GM21526 (cell line): ENCODE data around the gene MECP2.
"Not testable (repeated sequence)": the region's sequence is repeated elsewhere in the genome, so short reads cannot be mapped to it uniquely, and the experiment has no call there.

Experiments
- ATAC-seq: cut with Tn5 transposase; IDR thresholded peaks from one replicate; pipeline ENCODE4 v1.9.1; 2021; ENCODE audit warnings: moderate library complexity; ENCODE audit not compliant: unreplicated experiment, low FRiP score

MECP2 gene

DNA sequence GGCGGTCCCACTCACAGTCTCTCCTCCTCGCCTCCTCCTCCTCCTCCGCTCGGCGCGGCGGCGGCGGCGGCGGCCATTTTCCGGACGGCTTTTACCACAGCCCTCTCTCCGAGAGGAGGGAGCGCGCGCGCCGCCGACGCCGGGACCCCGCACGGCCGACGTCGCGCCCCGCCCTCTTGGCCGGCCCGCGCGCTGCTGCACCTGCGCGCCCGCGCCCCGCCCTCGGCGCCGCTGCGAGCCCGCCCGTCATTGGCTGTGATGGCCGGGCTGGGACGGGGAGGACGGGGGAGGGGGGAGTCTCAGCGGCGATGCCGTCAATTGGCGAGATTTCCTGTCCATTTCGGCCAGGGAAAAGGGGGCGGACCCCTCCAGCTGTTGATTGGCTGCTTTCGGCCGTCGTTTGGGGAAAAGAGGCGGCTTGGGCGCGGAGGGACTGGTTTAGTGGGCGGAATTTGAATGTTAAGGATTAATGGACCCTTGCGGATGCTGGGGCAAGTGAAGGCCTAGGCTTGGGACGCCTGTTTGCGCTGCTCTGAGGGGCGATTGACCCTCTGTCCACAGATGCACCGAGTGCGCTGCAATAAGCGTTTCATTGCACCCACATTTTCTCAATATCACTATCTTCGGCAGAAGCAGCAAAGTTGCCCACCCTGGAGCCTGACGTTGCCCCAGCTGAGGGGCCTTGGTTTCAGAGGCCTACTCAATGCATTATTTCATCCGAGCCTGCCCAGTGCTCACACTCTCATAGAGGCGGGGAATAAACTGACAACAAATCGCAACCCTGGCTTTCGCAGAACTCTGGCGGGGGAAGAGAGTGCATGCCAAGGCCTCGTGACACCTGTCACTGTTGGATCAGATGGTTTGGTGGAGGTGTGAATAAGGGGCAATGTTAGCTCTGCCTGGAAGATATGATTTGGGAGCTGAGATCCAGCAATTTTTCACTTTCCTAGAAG lies at the start of gene MECP2:
TSS of gene MECP2 (minus strand) at position 129 of the 953 bp plus-strand sequence.
- ATAC-seq = peak; percentile 71

DNA sequence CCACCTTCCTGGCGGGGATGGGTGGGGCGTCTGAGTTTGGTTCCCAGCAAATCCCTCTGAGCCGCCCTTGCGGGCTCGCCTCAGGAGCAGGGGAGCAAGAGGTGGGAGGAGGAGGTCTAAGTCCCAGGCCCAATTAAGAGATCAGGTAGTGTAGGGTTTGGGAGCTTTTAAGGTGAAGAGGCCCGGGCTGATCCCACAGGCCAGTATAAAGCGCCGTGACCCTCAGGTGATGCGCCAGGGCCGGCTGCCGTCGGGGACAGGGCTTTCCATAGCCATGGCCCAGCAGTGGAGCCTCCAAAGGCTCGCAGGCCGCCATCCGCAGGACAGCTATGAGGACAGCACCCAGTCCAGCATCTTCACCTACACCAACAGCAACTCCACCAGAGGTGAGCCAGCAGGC lies 46.5 kb upstream of the MECP2 start, which contains the start of gene OPN1LW:
TSS of gene OPN1LW (plus strand) at position 234 of the 400 bp plus-strand sequence. CDS start at position 275, 41 bp downstream.
- not testable (repeated sequence) for ATAC-seq

DNA sequence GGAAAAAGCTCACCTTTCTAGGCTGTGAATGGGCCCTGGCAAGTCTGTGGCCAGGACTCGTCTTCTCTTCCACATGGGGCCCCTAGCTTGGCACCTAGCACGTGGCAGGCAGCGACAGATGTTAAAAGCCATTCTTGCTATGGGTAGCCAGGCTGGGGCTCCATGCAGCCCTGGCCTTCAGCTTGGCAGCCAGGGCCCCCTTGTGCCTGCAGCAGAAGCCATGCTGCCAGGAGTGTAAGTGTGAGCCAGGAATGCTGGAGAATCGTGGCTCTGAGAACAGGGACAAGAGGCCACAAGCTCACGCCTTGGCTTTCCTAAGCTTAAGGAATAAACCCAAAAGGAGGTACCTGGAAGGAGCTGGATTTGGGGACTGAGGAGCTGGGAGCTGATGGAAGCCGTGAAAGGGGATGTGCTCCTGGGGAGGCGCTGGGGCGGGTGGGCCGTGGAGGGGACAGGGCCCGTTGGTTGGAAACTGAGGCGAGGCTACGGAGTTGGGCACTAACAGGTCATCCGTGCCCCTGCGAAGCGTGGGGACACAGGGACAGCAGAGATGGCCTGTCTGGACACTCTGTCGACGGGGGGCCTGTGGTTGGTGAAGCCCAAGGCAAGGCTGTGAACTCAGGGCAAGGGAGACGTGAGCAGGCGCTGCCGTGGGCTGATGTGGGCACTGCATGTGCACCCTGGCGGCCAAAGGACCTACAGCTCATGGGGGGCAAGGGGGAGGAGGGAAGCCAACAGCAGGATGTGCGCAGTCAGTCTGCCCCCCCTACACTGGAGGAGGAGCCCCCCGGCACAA lies 45.6 kb upstream of the MECP2 start:
- no peak for ATAC-seq

DNA sequence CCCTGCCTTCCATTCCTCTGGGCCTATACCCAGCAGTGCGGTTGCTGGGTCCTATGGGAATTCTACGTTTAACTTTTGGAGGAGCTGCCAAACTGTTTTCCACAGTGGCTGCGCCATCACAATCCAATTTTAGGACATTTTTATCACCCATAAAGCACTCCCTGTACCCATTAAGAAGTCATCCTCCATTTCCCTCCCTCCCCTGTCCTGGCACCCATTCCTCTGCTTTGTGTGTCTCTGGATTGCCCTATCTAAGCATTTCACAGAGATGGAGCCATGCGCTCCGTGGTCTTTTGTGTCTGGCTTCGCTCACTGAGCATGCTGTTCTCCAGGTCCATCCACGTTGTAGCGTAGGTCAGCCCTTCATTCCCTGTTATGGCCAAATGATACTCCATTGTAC lies 44.9 kb upstream of the MECP2 start:
- no peak for ATAC-seq

DNA sequence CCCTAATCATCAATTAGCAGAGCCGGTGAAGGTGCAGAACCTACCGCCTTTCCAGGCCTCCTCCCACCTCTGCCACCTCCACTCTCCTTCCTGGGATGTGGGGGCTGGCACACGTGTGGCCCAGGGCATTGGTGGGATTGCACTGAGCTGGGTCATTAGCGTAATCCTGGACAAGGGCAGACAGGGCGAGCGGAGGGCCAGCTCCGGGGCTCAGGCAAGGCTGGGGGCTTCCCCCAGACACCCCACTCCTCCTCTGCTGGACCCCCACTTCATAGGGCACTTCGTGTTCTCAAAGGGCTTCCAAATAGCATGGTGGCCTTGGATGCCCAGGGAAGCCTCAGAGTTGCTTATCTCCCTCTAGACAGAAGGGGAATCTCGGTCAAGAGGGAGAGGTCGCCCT lies 43.2 kb upstream of the MECP2 start:
- ATAC-seq = no peak

DNA sequence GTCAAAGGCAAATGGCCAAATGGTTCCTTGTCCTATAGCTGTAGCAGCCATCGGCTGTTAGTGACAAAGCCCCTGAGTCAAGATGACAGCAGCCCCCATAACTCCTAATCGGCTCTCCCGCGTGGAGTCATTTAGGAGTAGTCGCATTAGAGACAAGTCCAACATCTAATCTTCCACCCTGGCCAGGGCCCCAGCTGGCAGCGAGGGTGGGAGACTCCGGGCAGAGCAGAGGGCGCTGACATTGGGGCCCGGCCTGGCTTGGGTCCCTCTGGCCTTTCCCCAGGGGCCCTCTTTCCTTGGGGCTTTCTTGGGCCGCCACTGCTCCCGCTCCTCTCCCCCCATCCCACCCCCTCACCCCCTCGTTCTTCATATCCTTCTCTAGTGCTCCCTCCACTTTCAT lies 42.7 kb upstream of the MECP2 start:
- no peak for ATAC-seq

DNA sequence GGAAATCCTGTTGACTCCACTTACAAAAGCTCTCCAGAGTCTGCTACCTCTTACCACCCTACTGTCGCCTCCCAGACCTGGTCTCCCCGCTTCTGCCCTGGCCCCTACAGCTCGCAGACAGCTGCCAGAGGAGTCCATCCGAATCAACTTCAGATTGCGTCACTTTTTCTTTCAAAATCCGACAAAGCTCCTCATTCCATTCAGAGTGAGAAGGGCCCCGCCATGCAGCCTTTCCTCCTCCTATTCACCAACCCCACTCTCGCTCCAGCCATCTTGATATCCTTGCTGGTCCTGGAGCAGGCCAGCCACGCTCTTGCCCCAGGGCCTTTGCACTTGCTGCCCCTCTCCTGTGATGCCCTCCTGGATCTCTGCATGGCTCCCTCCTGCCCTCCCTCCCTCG lies 41.3 kb upstream of the MECP2 start:
- ATAC-seq = no peak

DNA sequence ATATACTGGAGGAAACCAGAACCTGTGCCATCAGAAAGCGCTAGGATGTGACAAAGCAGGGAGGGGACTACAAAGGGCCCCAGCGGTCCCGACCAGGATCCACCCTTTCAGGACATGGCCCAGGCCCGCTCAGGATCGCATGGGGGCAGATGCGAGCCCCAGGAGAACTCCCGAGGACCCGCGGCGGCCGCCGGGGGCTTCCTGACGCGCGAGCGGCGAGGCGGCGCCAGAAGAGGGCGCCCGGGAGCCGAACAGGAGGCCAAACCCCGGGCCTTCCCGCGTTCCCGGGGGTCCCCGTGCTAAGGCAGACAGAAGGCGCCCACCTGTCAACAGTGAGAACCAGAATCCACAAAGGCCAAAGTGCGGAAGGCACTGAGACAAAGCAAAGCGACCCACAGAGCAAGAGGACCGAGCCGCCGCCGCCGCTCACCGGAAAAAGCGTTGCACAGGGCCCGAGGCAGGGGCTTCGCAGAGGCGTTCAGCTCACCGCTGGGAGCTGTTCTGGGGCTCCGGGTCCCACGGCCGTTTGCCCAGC lies 39.2 kb upstream of the MECP2 start:
- no peak for ATAC-seq

DNA sequence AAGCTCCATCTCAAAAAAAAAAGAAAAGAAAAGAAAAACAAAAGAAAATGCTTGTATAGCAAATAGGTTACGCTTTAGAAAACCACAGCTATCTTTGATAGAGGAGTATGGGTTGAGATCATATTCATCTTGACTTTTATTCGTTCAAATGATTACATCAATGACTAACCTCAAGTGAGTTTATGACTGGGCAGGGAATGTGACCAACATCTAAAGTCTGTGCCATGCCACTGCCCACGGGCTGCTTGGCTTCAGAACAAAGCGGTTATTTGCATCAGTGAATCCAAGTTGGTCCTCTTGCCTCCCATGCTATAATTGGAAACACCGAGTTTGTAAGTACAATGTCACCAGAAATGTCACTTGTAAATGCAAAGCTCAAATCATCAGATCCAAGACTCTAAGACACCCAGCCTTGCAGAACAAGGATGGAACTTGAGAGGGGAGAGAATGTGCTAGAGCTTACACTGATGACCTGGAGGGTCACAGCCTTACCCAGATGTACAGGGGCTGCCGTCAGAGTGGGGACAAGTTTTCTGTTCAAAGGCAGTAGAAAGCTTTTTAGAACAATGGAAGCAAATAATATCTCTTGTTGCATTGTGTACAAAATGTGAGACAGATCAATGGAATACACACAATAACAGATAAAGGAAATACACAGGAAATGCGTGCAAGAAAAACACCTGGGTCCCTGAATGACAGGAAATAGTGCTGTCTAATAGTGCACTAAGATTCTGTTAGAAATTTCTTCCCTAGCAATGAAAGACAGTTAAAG lies 38.1 kb upstream of the MECP2 start:
- no peak for ATAC-seq

DNA sequence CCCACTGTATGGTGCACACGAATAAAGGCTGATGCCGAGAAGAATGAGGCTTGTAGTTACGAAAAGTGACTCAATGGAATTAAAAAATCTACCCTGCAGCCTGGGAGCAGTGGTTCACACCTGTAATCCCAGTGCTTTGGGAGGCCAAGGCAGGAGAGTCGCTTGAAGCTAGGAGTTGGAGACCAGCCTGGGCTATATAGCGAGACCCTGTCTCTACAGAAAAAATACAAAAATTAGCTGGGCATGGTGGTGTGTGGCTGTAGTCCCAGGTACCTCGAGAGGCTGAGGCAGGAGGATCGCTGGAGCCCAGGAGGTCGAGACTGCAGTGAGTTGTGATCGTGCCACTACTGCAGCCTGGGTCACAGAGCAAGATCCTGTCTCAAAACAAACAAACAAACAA lies 34.8 kb upstream of the MECP2 start:
- ATAC-seq = no peak

DNA sequence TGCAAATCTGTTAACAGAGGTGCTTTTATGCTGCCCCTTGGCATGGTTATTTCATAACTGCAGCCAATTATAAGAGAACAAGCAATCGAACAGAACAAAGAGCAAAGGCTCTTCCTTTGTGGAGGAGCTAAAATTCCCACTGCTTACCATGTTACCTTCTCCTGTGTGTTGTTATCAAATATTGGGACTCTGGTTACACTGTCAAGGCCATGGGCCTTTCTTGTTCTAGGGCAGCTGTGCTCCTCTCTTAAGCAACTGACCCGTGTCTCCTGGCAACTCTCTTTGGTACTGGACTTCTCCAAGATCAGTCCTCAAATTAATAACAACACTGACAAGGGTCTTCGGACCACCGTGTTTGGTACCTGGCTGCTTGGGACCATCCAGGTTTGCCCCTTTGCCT lies 34.4 kb upstream of the MECP2 start:
- no peak for ATAC-seq

DNA sequence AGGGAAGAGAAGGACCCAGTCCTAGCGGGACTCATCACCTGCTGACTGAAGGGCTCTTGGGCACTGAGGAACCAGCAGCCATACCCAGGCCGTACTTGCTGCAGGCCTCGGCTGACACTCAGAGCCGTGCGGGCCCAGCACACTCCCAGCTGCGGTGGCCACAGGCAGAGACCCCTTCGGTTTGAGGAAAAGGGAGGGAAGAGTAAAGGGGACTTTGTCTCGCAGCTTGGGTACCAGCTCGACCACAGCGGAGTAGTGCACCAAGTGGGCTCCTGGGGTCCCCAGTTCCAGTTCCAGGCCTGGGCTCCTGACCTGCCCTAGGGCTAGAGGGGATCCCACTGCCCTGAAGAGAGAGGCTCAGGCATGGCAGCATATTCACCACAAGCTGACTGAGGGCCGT lies 28.6 kb upstream of the MECP2 start:
- no peak for ATAC-seq

DNA sequence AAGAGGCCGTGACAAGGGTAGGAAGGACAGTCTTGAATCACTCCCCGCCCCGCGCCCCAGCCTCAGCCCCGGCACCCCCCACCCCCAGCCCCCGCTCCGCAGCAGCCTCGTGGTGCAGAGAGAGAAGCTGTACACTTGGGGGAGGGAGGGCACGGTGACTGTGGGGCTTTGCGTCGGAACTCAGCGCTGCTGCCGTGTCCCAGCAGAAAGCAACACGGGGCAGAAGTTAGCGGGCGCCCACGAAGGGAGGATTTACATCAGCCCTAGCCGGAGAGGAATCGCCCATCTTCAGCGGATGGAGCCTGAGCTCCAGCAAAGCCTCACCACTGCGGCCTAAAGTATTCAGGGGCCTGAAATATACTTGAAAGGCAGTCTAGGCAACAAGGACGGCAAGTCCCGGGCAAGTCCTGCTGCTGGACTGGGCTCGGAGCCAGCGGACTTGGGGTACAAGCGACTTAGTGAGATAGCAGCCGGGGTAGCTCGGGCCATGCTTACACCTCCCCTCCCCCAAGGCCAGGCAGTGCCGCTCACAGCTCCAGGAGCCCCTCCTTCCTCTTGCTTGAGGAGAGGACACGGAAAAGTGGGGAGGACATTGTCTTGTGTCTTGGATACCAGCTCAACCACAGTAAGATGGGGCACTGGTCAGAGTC lies 28.0 kb upstream of the MECP2 start:
- no peak for ATAC-seq

DNA sequence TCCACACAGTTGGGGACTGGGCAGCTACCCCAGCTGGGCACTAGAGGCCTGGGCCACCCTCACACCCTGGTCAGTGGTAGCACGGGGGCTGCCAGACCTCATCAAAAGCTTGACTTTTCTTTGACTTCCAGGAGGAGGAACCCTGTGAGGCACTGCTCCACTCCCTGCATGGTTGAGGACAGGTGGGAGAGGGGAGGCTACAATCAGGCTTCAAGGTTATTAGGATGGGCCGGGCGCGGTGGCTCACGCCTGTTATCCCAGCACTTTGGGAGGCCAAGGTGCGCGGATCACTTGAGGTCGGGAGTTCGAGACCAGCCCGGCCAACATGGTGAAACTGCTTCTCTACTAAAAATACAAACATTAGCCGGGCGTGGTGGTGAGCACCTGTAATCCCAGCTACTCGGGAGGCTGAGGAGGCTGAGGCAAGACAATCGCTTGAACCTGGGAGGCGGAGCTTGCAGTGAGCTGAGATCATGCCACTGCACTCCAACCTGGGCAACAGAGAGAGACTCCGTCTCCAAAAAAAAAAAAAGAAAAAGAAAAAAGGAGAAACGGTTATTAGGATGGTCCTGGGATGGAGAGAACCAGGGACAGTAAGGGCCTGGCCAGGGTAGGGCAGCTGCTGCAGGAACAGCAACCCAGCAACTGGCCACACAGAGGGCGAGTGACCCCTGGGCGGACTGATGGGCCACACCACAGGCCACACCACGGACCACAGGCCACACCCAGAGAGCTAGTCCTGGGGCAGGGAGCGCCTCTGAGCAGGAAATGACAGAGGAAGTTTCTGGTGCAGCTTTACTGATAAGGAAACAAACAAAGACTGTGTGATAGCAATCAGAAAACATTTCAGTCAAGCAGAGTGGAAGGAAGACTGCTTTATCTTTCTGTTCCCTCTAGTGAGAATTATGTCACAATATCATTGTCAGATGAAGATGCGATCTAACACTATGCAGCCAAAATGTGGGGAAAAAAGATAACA lies 26.0 kb upstream of the MECP2 start:
- no peak for ATAC-seq

DNA sequence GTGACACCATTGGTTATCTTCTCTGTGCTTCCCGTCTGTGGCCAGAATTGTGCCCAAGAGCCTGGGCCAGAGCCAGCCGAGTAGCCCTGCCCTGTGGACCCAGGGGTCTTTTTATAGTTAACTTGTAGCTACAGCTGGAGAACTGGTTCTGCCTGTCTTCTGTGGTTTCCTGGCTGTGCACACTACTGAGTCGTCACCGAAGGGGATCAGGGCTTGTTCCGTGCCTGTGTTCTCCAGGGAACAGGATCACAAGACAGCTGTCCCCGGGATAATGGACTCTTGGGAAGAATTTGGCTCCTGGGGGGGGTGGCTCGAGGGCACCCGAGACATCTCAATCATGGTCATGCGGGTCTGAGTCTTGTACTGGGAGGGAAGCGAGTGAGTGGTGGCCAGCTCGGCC lies 24.4 kb upstream of the MECP2 start:
- ATAC-seq = no peak

DNA sequence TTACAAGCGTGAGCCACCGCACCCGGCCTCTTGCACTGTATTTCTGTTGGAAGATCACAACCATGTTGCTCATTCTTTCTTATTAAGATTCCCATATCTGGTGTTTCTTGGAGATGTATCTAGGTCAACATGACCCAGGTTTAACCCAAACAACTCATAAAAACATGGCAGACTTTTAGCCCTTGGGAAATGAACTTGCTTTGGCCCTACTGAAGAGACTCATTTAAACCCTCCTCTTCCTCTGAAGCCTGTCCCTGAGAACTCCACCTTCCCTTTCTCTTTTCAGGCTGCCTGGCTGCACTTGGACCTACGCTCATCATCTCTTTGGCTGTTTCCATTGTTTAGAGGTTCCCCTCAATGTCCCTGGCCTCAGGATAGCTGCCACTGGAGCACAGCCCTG lies 23.7 kb upstream of the MECP2 start:
- ATAC-seq = no peak

DNA sequence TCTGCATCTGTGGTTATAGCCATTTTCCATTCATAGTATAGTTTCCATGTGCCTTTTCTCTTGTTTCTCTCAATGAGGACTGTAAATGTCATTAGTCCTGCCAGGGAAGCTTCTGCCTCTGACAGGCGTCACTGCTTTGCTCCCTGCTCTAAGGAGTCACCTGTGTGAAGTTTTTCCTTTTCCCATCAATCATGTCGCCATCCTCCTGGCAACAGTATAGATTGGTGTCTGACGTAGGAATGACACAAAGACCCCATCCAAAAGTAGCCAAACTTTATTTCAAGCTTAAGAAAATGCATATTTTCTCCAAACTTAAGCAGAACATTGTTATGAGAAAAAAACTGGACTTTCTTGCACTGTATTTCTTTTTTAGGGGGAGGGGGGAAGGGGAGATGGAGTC lies 23.1 kb upstream of the MECP2 start:
- ATAC-seq = no peak

DNA sequence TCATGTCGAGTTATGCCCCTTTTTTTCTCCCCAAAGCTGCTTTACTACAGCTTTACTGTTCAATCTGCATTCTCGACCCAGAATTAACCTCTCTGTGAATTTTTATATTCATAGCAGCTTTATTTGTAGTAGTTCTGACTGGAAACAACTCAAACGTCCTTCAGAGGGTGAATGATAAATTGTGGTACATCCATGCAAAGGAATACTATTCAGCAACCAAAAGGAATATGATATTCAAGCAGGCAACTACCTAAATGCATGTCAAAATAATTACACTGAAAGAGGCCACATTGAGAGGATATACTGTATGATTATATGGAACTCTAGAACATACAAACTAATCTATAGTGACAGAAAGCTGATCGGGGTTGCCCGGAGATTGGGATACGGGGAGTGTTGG lies 20.0 kb upstream of the MECP2 start:
- no peak for ATAC-seq
